ENCODE results near the gene TRIM63.

Gene TRIM63

DNA sequence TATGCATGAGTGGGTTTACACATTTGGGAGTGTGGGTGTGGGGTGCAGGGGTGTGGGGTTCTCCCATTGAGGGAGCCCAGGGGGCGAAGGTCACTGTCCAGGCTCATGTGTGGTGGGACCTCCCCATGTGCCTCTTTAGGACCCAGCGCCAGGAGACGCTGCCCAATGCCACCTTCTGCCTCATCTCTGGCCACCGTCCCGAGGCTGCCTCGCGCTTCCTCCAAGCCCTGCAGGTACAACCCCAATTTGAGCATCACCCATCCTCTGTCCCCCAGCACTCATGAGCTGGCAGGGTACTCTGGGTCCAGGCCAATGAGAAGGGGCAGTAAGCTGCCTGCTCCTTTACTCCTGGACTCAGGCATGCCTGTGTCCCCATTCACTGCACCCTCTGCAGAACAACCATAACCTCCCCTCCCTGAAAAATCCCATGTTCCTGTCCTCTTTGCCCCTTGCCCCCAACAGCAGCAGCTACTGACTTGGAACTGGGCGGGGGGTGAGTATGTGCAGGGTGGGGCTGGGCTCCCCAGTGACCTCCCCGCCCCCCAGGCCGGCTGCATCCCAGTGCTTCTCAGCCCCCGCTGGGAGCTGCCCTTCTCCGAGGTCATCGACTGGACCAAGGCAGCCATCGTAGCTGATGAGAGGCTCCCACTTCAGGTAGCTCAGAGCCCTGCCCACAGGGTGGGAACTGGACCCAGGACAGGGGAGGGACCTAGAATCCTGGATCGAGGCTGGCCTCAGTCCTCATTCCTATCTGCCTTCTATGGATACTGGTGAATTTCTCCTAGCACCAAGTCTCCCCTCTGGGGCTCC is 38.2 kb downstream of the TRIM63 start:
- no peak for DNase-seq (ENCODE audit: low read depth)
- no peak overlapping the region for H3K4me3 ChIP-seq (ENCODE audit: low read depth, low read length)
- TF ChIP-seq, protein P1, sequence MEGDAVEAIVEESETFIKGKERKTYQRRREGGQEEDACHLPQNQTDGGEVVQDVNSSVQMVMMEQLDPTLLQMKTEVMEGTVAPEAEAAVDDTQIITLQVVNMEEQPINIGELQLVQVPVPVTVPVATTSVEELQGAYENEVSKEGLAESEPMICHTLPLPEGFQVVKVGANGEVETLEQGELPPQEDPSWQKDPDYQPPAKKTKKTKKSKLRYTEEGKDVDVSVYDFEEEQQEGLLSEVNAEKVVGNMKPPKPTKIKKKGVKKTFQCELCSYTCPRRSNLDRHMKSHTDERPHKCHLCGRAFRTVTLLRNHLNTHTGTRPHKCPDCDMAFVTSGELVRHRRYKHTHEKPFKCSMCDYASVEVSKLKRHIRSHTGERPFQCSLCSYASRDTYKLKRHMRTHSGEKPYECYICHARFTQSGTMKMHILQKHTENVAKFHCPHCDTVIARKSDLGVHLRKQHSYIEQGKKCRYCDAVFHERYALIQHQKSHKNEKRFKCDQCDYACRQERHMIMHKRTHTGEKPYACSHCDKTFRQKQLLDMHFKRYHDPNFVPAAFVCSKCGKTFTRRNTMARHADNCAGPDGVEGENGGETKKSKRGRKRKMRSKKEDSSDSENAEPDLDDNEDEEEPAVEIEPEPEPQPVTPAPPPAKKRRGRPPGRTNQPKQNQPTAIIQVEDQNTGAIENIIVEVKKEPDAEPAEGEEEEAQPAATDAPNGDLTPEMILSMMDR (conservative IDR thresholded peaks at IDR 0.05; ENCODE audit: low read depth, low read length): no peak

DNA sequence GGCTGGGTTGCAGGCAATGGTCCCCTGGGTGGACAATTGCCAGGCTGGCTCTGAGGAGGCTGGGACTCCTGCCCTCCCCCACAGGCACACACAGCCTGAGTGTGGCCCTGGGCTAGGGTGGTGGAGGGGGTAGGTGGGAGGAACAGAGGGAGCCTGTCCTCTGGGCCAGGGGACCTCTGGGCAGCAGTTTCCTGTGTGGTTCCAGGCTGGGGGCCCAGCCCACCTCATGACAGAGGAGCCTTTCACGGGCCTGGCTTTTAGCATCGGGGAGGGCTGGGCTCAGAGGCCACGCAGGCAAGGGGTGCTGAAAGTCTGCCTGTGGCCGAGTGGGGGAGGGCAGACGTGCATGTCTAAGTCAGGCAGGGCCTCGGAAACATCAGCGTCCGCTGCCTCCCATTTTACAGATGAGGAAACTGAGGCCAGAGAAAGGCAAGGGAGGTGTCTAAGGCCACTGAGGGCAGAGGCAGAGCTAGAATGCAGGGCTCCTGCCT is 38.9 kb downstream of the TRIM63 start:
- TF ChIP-seq, protein P1 (conservative IDR thresholded peaks at IDR 0.05; ENCODE audit: low read depth, low read length): no peak

DNA sequence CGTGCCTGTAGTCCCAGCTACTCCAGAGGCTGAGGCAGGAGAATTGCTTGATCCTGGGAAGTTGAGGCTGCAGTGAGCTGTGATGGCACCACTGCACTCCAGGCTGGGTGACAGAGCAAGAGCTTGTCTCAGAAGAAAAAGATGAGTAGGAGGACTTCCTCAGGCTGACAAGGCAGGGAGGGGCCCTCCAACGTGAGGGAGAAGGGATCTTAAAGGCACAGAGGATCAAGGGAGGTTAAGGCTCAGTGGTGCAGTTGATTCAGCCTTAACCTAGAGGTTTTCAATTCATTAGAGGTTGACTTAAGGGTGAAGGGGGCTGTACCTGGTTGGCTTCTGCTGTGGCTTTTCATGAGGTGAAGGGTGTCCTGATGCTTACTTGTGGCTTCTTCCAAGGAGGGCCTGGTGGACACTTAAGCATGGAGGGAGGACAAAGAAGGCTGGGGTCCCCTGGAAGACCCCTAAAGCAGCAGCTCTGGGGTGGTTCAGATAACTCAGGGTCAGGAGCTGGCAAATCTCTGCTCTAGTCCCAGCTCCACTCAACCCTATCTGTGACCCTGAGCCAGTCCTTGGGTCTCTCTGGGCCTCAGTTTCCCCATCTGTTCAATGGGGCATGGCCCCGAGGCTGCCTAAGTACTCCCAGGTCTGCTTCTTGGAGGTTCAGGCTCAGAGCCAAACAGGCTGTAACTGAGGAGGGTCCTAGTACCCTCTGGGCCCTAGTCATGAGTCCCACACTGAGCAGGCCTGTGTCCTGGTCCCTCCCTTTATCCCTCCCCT is 39.5 kb downstream of the TRIM63 start:
- TF ChIP-seq, protein P1 (conservative IDR thresholded peaks at IDR 0.05; ENCODE audit: low read depth, low read length): no peak
- no peak overlapping the region for H3K4me3 ChIP-seq (ENCODE audit: low read depth, low read length)
- DNase-seq (ENCODE audit: low read depth): no peak

More for the DNA sequence above, 38.9 kb downstream of the TRIM63 start:
- no peak for DNase-seq (ENCODE audit: low read depth)
- H3K4me3 ChIP-seq (ENCODE audit: low read depth, low read length): no peak overlapping the region

DNA sequence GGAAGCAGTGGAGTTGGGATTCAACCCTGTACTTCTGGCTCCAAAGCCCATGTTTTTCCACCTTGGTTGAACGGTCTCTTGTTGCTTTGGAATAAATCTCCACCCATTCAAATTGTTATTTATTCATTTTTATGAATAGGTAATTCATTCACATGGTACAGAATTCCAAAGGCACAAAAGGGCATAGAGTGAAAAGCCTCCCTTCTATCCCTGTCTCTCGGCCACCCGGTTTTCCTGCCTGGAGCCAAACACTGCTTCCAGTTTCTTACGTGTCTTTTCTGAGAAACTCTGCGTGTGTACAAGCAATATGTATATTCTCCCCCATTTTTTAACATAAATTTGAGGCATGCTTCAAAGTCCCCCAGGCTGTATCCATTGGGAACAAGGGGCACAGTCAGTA is 41.9 kb downstream of the TRIM63 start:
- TF ChIP-seq, protein P1 (conservative IDR thresholded peaks at IDR 0.05; ENCODE audit: low read depth, low read length): no peak
- H3K4me3 ChIP-seq (ENCODE audit: low read depth, low read length): no peak overlapping the region
- no peak for DNase-seq (ENCODE audit: low read depth)

DNA sequence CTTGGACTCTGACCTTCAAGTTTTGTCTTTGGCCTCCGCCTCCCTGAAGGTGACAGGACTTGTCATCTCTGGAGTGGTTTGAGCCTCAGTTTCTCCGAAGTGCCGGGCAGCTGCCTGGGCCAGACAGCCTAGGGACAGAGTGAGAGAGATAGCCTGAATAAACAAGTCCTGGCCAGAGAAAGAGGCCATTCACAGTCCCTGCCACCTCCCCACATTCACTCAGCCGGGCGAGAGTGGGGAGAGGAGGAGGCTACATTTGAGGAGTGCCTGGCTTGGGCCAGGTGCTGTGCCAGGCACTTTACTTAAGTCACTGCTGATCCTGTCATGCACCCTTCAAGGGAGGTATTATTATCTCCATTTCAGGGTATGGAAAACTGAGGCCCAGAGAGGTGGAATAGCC is 42.4 kb downstream of the TRIM63 start:
- no peak for DNase-seq (ENCODE audit: low read depth)
- TF ChIP-seq, protein P1 (conservative IDR thresholded peaks at IDR 0.05; ENCODE audit: low read depth, low read length): no peak
- H3K4me3 ChIP-seq (ENCODE audit: low read depth, low read length): no peak overlapping the region

DNA sequence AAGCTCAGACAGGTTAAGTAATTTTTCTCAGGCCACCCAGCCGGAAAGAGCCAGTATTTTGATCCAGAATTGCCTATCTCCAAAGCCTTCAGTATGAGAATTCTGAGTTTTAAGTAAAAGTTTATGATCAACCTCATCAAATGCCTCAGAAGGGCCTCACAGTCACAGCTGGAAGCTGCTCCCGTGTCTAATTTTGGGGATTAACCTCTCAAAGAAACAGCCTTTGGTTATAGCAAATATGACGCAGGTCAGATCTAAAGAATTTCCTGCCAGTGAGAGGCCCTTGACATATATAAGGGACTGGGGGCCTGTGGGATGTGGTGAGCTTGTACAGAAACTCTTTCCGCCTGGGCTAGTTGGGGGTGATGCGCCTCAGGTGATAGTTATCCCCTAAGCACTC is 43.6 kb downstream of the TRIM63 start:
- H3K4me3 ChIP-seq (ENCODE audit: low read depth, low read length): no peak overlapping the region
- TF ChIP-seq, protein P1 (conservative IDR thresholded peaks at IDR 0.05; ENCODE audit: low read depth, low read length): no peak
- DNase-seq (ENCODE audit: low read depth): no peak

All from choroid plexus epithelial cell (primary cell).